MM.1S (cell line): ENCODE results near the gene PLA1A.

ENCODE experiments used
- CTCF ChIP-seq: fragments of 300-600 bp; sonication (generic); IDR thresholded peaks from 2 replicates; pipeline ENCODE4 v1.5.1; 2016; ENCODE audit warnings: antibody characterized with exemption, low read length, mixed read lengths
- EZH2phosphoT487 ChIP-seq: fragments of 300-600 bp; sonication (generic); IDR thresholded peaks from 2 replicates; pipeline ENCODE4 v1.6.1; 2018; ENCODE audit warnings: antibody characterized with exemption, low read length

- TF ChIP-seq CTCF = no peak
- TF ChIP-seq EZH2phosphoT487 = no peak
Observed at GRCh38 chr3:119662604-119663373, 65.1 kb downstream of the PLA1A start.
